ENCODE results near the gene UBD. TPM values are rescaled to one million over a fixed set of nuclear protein-coding genes. Genes with fewer than 3 reads are reported as not detected.

Gene UBD
- total RNA-seq, 4 donors from 2014 or later: 0.41 TPM; not detected in 3

DNA sequence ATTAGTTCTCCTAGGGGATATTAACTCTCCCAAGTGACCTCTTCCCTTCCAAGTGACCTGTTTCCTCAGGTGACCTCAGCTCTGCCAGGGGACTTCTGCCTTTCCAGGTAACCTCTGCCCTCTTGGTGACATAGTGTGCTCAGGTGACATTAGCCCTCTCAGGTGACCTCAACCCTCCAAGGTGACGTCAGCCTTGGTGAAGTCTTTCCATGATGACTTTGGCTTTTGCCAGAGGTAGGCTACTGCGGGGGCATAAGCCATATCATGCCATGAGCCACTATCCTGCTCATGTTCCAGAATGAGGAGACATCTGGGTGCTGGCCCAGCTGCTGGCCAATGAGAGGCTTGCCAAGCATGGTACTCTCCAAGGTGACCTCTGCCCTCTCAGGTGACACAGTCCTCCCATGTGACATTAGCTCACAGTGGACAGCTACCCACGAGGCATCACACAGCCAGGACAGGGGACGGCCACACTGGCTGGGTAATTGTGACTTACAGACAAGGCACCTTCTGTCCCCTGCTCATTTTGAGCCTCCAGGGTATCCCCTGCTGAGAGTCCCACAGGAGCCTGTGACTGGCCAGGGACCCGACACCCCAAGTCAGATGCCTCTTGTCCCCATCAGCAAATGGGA lies 31.1 kb downstream of the UBD start:
- Histone ChIP-seq H3K4me3 (no peak overlapping the region), H3K27me3 (no peaks in the 10 kb centered on the region), H3K9me3 (no peaks in the 10 kb centered on the region), H3K27ac (no peak overlapping the region), H3K36me3 (no peaks in the 10 kb centered on the region), H3K4me1 (no peaks in the 10 kb centered on the region)
- DNase-seq: no peak
- intact Hi-C loops (cut with DNase I; ENCODE audit: low total_unique reads): no loop called here
- TF ChIP-seq CTCF (IDR thresholded peaks at IDR 0.05) (no peak), POLR2A (IDR thresholded peaks at IDR 0.05) (no peak)

GRCh38 chr6:29527564-29527963 lies 32.0 kb downstream of the UBD start:
- H3K4me1 ChIP-seq: no peaks in the 10 kb centered on the region
- H3K9me3 ChIP-seq: no peaks in the 10 kb centered on the region
- no peak overlapping the region for H3K4me3 ChIP-seq
- intact Hi-C loops (cut with DNase I; ENCODE audit: low total_unique reads): no loop called here
- no peaks in the 10 kb centered on the region for H3K27me3 ChIP-seq
- no peak overlapping the region for H3K27ac ChIP-seq
- no peak for TF ChIP-seq POLR2A (IDR thresholded peaks at IDR 0.05)
- TF ChIP-seq CTCF (IDR thresholded peaks at IDR 0.05): no peak
- H3K36me3 ChIP-seq: no peaks in the 10 kb centered on the region
- DNase-seq: no peak

- DNase-seq: no peak
- H3K4me1 ChIP-seq: no peaks in the 10 kb centered on the region
- no peak overlapping the region for H3K4me3 ChIP-seq
- H3K9me3 ChIP-seq: no peaks in the 10 kb centered on the region
- TF ChIP-seq CTCF (IDR thresholded peaks at IDR 0.05): no peak
- no peak for TF ChIP-seq POLR2A (IDR thresholded peaks at IDR 0.05)
- H3K36me3 ChIP-seq: no peaks in the 10 kb centered on the region
- intact Hi-C loops (cut with DNase I; ENCODE audit: low total_unique reads): no loop called here
- H3K27me3 ChIP-seq: no peaks in the 10 kb centered on the region
- H3K27ac ChIP-seq: no peak overlapping the region
These were observed 32.4 kb downstream of the UBD start for GRCh38 chr6:29527126-29527525.

- no peaks in the 10 kb centered on the region for H3K4me1 ChIP-seq
- H3K4me3 ChIP-seq: no peak overlapping the region
- no peaks in the 10 kb centered on the region for H3K36me3 ChIP-seq
- no peak for DNase-seq
- no peak overlapping the region for H3K27ac ChIP-seq
- intact Hi-C loops (cut with DNase I; ENCODE audit: low total_unique reads): no loop called here
- H3K27me3 ChIP-seq: no peaks in the 10 kb centered on the region
- H3K9me3 ChIP-seq: no peaks in the 10 kb centered on the region
- TF ChIP-seq CTCF (IDR thresholded peaks at IDR 0.05) (no peak), POLR2A (IDR thresholded peaks at IDR 0.05) (no peak)
These were observed 34.3 kb downstream of the UBD start for GRCh38 chr6:29525311-29525639.

DNA sequence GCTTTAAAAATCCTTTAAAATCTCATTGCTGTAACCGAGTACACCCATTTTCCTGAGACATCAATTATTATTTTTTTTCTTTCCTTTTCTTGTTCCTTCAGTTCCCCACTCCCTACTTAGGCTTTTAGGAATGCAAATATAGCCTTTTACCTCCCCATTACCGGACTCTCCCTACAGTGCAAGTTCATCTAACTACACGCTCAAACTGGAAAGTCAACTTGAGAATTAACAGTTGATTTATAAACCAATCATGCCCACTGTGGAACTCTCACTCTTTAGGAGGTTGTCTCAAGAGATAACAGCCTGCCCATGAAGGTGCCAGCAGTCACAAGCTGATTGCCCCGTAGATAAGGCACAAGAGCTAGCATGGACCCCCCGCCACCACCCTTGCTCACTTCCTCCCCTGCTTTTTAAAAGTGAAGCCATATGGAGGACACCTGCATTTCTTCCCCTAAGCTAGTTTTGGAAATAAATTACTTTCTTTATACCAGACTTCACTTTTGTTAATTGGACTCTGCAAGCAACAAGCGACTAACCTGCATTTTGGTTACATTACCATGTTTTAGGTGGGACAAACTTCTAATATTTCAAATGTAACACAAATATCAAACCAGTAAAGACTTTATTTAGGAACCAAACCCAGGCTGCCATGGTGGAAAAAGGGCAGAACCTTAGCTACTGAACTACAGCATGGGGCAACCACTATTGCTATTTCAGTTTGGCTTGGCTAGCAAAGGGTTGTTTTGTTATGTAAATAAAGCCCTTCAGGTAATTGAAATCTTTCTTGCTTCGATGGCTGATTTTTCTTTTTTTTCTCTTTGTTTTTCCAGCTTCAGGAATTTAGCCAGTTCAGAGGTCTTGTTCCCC lies 34.9 kb downstream of the UBD start:
- no peaks in the 10 kb centered on the region for H3K9me3 ChIP-seq
- H3K27me3 ChIP-seq: no peaks in the 10 kb centered on the region
- no peak for DNase-seq
- intact Hi-C loops (cut with DNase I; ENCODE audit: low total_unique reads): no loop called here
- no peak for TF ChIP-seq CTCF (IDR thresholded peaks at IDR 0.05)
- no peak for TF ChIP-seq POLR2A (IDR thresholded peaks at IDR 0.05)
- no peak overlapping the region for H3K27ac ChIP-seq
- no peaks in the 10 kb centered on the region for H3K4me1 ChIP-seq
- H3K4me3 ChIP-seq: no peak overlapping the region
- no peaks in the 10 kb centered on the region for H3K36me3 ChIP-seq

All from uterus (tissue), 4 donors.